ENCODE data around the gene ANKRD52. TPM values are rescaled to one million over a fixed set of nuclear protein-coding genes. Genes with fewer than 3 reads are reported as not detected.
A peak's percentile ranks its signal among the peaks of the same experiment; 100 is the strongest.

ANKRD52 gene
- total RNA-seq, 2 donors from 2014 or later = 30.8 to 33.4 TPM

- DNase-seq = no peak
- H3K4me1 Mint-ChIP-seq = no peaks in the 10 kb centered on the region
- H3K4me3 Mint-ChIP-seq = no peak overlapping the region
- no peak overlapping the region for H3K27ac Mint-ChIP-seq
- H3K9me3 ChIP-seq (ENCODE audit: control insufficient read depth, low read length, poor library complexity, severe bottlenecking) = no peaks in the 10 kb centered on the region
- H3K36me3 Mint-ChIP-seq (ENCODE audit: low read depth) = peaks cover 8% of the 10 kb centered on the region
- ATAC-seq = no peak
- no peaks in the 10 kb centered on the region for H3K27me3 Mint-ChIP-seq
Observed at GRCh38 chr12:56247923-56248322, 10.3 kb downstream of the ANKRD52 start.

- peaks cover 12% of the 10 kb centered on the region for H3K36me3 Mint-ChIP-seq (ENCODE audit: low read depth)
- no peaks in the 10 kb centered on the region for H3K4me1 Mint-ChIP-seq
Observed at GRCh38 chr12:56244494-56244893, 13.7 kb downstream of the ANKRD52 start.

DNA sequence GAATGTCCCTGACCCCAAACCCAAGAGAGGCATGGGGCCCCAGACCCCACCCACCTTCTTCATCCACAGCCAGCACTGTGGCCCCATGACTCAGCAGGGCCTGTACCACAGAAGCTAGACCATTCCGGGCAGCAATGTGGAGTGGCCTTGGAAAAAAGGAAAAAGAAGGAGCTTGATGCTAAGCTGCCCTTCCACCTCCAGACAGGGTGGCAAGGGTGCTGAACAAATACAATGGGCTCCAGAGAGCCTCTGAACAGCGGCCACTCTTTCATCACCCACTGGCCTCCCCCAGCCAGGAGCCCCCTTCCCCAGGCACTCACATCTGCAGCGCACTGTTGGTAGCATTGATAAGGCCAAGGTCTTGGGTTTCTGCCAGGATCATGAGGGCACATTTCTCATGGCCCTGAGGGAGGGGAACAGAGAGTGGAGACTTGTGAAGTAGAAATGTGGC, 14.4 kb downstream of the ANKRD52 start:
- no peaks in the 10 kb centered on the region for H3K9me3 ChIP-seq (ENCODE audit: control insufficient read depth, low read length, poor library complexity, severe bottlenecking)
- DNase-seq (no peak), ATAC-seq (no peak)
- peaks cover 2% of the 10 kb centered on the region for H3K4me1 Mint-ChIP-seq
- H3K27ac Mint-ChIP-seq = no peak overlapping the region
- peaks cover 9% of the 10 kb centered on the region for H3K36me3 Mint-ChIP-seq (ENCODE audit: low read depth)
- no peaks in the 10 kb centered on the region for H3K27me3 Mint-ChIP-seq
- no peak overlapping the region for H3K4me3 Mint-ChIP-seq

More at GRCh38 chr12:56244494-56244893, 13.7 kb downstream of the ANKRD52 start:
- H3K27ac Mint-ChIP-seq = no peak overlapping the region
- H3K4me3 Mint-ChIP-seq = no peak overlapping the region
- H3K9me3 ChIP-seq (ENCODE audit: control insufficient read depth, low read length, poor library complexity, severe bottlenecking) = no peaks in the 10 kb centered on the region
- ATAC-seq = no peak
- DNase-seq = no peak
- no peaks in the 10 kb centered on the region for H3K27me3 Mint-ChIP-seq

GRCh38 chr12:56242986-56243385, 15.2 kb downstream of the ANKRD52 start:
- H3K9me3 ChIP-seq (ENCODE audit: control insufficient read depth, low read length, poor library complexity, severe bottlenecking) = no peaks in the 10 kb centered on the region
- H3K27ac Mint-ChIP-seq = no peak overlapping the region
- DNase-seq (no peak), ATAC-seq (no peak)
- H3K27me3 Mint-ChIP-seq = no peaks in the 10 kb centered on the region
- no peak overlapping the region for H3K4me3 Mint-ChIP-seq
- H3K4me1 Mint-ChIP-seq = peaks cover 2% of the 10 kb centered on the region
- H3K36me3 Mint-ChIP-seq (ENCODE audit: low read depth) = peaks cover 9% of the 10 kb centered on the region

DNA sequence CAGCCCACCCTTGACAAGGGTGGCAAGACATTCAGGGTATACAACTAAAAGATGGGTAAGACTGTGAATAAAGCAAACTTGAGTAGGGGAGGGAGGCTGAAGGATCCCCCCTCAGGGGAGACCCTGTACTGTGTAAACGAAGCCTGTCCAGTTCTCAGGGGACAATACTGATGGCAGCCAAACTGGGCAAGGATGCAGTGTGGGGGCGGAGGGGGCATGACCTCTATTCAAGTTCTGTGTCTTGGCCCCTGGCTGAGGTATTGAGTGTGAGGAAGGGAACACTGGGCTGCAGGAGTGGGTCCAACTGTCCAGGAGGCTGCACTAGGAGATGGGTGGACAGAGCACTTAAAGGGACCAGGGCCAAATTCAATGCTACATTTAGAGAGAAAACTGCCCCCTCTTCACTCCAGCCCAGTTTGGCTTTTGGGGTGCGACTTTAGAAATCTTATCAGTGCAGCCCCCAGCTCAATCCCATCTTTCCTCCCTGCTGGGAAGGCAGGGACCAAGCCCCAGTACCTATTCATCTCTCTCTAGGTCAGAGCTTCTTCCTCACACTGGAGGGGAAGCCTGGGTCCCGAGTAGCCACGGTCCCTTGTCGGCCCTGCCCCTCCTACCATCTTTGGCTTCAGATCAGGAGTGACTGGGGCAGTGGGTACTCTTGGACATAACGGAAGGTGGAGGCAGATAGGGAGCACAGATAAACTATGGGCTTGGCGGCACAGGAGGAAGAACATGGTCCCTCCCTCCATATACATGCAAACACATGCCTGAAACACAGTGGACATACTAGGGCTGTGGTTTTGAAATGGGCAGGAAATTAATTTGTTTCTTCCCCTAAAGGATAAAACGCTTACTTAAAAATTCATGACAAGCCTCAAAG, 16.5 kb downstream of the ANKRD52 start:
- Mint-ChIP-seq H3K36me3 (ENCODE audit: low read depth) (peaks cover 7% of the 10 kb centered on the region), H3K27me3 (no peaks in the 10 kb centered on the region), H3K4me3 (no peak overlapping the region), H3K27ac (no peak overlapping the region), H3K4me1 (peaks cover 2% of the 10 kb centered on the region)
- ATAC-seq (no peak), DNase-seq (no peak)
- no peaks in the 10 kb centered on the region for H3K9me3 ChIP-seq (ENCODE audit: control insufficient read depth, low read length, poor library complexity, severe bottlenecking)

- Mint-ChIP-seq H3K36me3 (ENCODE audit: low read depth) (peaks cover 4% of the 10 kb centered on the region), H3K4me1 (peaks cover 4% of the 10 kb centered on the region), H3K27ac (peak overlapping the region; percentile 43), H3K4me3 (no peak overlapping the region), H3K27me3 (no peaks in the 10 kb centered on the region)
- DNase-seq (no peak), ATAC-seq (no peak)
- no peaks in the 10 kb centered on the region for H3K9me3 ChIP-seq (ENCODE audit: control insufficient read depth, low read length, poor library complexity, severe bottlenecking)
Observed at GRCh38 chr12:56237552-56237951, 20.6 kb downstream of the ANKRD52 start.

DNA sequence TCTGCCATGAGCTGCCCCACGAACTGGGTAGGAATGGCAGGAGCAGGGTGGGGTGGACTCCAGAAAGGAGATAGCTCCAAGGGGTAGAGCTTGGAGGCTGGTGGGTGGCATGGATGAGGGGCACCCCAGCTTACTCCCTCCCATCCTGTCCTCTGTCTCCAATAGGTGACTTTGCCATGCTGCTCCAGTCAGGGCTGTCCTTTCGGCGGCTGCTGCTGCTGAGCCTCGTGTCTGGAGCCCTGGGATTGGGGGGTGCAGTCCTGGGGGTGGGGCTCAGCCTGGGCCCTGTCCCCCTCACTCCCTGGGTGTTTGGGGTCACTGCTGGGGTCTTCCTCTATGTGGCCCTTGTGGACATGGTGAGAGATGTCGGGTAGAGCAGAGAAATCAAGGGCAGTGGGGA, 21.2 kb downstream of the ANKRD52 start:
- Mint-ChIP-seq H3K27ac (peak overlapping the region; percentile 43), H3K36me3 (ENCODE audit: low read depth) (peaks cover 2% of the 10 kb centered on the region), H3K4me1 (peaks cover 4% of the 10 kb centered on the region), H3K4me3 (no peak overlapping the region), H3K27me3 (no peaks in the 10 kb centered on the region)
- DNase-seq (no peak), ATAC-seq (no peak)
- no peaks in the 10 kb centered on the region for H3K9me3 ChIP-seq (ENCODE audit: control insufficient read depth, low read length, poor library complexity, severe bottlenecking)

DNA sequence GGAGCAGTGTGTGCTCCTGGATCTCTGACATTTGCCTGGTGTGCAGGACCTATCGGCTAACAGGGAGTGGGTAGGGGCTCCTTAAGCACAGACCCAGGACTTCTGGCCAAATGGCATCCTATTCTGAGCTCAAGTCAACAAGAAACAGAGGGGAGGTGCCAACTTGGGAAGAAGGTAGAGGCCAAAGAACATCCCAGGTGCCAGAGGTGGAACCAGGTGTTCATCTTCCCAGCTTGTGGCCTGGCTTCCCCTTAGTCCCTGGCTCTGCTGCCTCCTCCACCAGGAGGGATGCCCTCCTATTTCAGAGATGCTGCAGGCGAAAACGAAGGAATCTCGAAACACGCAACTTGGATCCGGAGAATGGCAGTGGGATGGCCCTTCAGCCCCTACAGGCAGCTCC, 22.1 kb downstream of the ANKRD52 start:
- no peaks in the 10 kb centered on the region for H3K27me3 Mint-ChIP-seq
- no peak overlapping the region for H3K4me3 Mint-ChIP-seq
- DNase-seq (no peak), ATAC-seq (no peak)
- H3K9me3 ChIP-seq (ENCODE audit: control insufficient read depth, low read length, poor library complexity, severe bottlenecking) = no peaks in the 10 kb centered on the region
- peaks cover 4% of the 10 kb centered on the region for H3K4me1 Mint-ChIP-seq
- H3K27ac Mint-ChIP-seq = no peak overlapping the region
- H3K36me3 Mint-ChIP-seq (ENCODE audit: low read depth) = no peaks in the 10 kb centered on the region

DNA sequence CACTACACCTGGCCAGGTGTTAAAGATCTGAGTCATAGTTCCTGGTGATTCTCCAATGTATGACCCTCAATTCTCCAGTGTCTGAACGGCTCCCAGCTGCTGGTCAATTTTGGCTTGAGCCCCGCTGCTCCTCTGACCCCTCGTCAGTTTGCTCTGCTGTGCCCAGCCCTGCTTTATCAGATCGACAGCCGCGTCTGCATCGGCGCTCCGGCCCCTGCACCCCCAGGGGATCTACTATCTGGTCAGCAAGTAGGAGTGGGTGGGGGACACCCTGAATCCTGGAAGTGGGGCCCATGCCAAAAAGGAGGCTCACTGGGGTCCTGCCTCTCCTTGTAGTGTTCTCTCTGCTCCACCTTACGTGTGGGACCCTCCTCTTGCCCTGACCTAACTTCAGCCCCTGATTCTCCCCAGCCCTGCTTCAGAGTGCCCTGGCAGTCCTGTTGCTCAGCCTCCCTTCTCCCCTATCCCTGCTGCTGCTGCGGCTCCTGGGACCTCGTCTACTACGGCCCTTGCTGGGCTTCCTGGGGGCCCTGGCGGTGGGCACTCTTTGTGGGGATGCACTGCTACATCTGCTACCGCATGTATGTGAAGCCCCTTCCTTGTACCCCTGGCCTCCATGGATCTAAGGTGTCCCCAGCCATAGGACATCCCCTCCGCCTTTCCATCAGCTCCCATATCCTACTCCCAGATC, 23.3 kb downstream of the ANKRD52 start:
- H3K36me3 Mint-ChIP-seq (ENCODE audit: low read depth) = no peaks in the 10 kb centered on the region
- no peak for DNase-seq
- H3K9me3 ChIP-seq (ENCODE audit: control insufficient read depth, low read length, poor library complexity, severe bottlenecking) = no peaks in the 10 kb centered on the region
- ATAC-seq = no peak
- H3K4me1 Mint-ChIP-seq = peaks cover 4% of the 10 kb centered on the region
- H3K4me3 Mint-ChIP-seq = no peak overlapping the region
- H3K27ac Mint-ChIP-seq = no peak overlapping the region
- no peaks in the 10 kb centered on the region for H3K27me3 Mint-ChIP-seq

DNA sequence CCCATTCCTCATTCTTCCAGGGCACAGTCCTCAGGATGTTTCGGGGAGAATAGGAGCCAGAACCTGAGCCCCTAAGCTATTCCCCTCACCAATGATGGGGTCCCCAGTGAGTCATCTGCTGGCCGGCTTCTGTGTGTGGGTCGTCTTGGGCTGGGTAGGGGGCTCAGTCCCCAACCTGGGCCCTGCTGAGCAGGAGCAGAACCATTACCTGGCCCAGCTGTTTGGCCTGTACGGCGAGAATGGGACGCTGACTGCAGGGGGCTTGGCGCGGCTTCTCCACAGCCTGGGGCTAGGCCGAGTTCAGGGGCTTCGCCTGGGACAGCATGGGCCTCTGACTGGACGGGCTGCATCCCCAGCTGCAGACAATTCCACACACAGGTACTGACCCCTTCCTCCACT, 27.0 kb downstream of the ANKRD52 start:
- H3K4me1 Mint-ChIP-seq = peaks cover 2% of the 10 kb centered on the region
- no peak for ATAC-seq
- H3K4me3 Mint-ChIP-seq = no peak overlapping the region
- DNase-seq = no peak
- H3K27ac Mint-ChIP-seq = no peak overlapping the region
- H3K27me3 Mint-ChIP-seq = no peaks in the 10 kb centered on the region
- H3K36me3 Mint-ChIP-seq (ENCODE audit: low read depth) = no peaks in the 10 kb centered on the region
- H3K9me3 ChIP-seq (ENCODE audit: control insufficient read depth, low read length, poor library complexity, severe bottlenecking) = no peaks in the 10 kb centered on the region

DNA sequence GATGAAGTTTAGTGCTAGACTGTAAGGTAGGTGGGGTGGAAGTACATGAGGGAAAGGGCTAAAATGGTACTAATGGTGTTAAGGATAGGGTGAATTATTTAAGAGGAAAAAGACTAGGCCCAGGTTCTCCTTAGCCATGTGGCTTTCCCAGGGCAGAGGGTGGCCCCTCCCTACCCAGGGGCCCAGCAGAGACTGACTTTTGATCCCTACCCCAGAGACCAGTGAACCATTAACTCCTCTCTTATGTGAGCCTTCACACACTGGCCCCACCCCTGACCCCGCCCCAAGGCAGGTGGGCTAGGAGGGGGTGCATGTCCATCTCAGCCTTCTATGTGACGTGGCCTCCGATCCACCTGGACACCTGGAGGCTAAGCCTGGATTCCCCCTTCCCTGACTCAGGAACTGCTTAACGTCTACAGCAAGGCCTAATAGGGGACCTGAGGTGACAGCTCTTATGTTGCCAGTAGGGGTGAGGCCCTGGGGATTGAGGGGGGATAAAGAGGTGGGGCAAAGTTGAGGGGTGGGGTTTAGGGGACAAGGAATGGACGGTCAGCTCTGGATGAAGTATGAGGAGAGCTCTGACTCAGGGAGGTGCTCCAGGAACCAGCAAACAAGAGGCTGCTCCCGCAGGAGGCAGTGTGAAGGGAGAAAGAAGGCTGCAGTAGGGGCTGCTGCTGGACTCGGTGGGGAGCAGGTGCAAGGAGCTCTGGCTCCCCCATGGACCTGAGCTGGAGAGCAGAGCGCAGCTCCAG, 27.6 kb downstream of the ANKRD52 start:
- Mint-ChIP-seq H3K27ac (no peak overlapping the region), H3K27me3 (no peaks in the 10 kb centered on the region), H3K36me3 (ENCODE audit: low read depth) (no peaks in the 10 kb centered on the region), H3K4me1 (peaks cover 3% of the 10 kb centered on the region), H3K4me3 (no peak overlapping the region)
- ATAC-seq (no peak), DNase-seq (no peak)
- H3K9me3 ChIP-seq (ENCODE audit: control insufficient read depth, low read length, poor library complexity, severe bottlenecking) = no peaks in the 10 kb centered on the region

- ATAC-seq = no peak
- no peaks in the 10 kb centered on the region for H3K36me3 Mint-ChIP-seq (ENCODE audit: low read depth)
- H3K4me3 Mint-ChIP-seq = no peak within 1 kb of the TSS
- peaks cover 9% of the 10 kb centered on the region for H3K4me1 Mint-ChIP-seq
- H3K27ac Mint-ChIP-seq = no peak within 1 kb of the TSS
- no peaks in the 10 kb centered on the region for H3K27me3 Mint-ChIP-seq
- no peak for DNase-seq
- H3K9me3 ChIP-seq (ENCODE audit: control insufficient read depth, low read length, poor library complexity, severe bottlenecking) = no peaks in the 10 kb centered on the region
Observed at GRCh38 chr12:56229916-56230431, 28.2 kb downstream of the ANKRD52 start, which contains the start of gene SLC39A5. Gene SLC39A5, plus strand, starts transcription at chr12:56230051. Its CDS starts 1,224 bp downstream, at chr12:56231275.

GRCh38 chr12:56229082-56229481, 29.1 kb downstream of the ANKRD52 start:
- DNase-seq (no peak), ATAC-seq (no peak)
- H3K36me3 Mint-ChIP-seq (ENCODE audit: low read depth) = no peaks in the 10 kb centered on the region
- H3K9me3 ChIP-seq (ENCODE audit: control insufficient read depth, low read length, poor library complexity, severe bottlenecking) = no peaks in the 10 kb centered on the region
- H3K27ac Mint-ChIP-seq = no peak overlapping the region
- no peak overlapping the region for H3K4me3 Mint-ChIP-seq
- H3K4me1 Mint-ChIP-seq = peaks cover 15% of the 10 kb centered on the region
- no peaks in the 10 kb centered on the region for H3K27me3 Mint-ChIP-seq
